NB4 (cell line): Measurements from ENCODE around the gene P2RX5.

ENCODE experiments used
- DNase-seq: peaks from one replicate; pipeline ENCODE4 v3.0.0; 2010; ENCODE audit warnings: low read depth
- H3K4me3 ChIP-seq: one replicate; pipeline ENCODE4 v1.5.1; 2011; ENCODE audit warnings: mild to moderate bottlenecking, low read depth, low read length, moderate library complexity
- MYC ChIP-seq: IDR thresholded peaks from 2 replicates; pipeline ENCODE4 v1.6.1; 2011; ENCODE audit warnings: low read depth, low read length
- POLR2A ChIP-seq: IDR thresholded peaks from 2 replicates; pipeline ENCODE4 v1.6.1; 2011; ENCODE audit warnings: mild to moderate bottlenecking; ENCODE audit not compliant: insufficient read length; ENCODE audit errors: extremely low read depth
- TF ChIP-seq, protein P1 (sequence below): IDR thresholded peaks from one replicate; pipeline ENCODE4 v1.5.1; 2012; ENCODE audit warnings: low read depth, low read length
- TF ChIP-seq, protein P2 (sequence below): IDR thresholded peaks from 2 replicates; pipeline ENCODE4 v1.6.1; 2011; ENCODE audit warnings: low read depth, low read length

Gene P2RX5

DNA sequence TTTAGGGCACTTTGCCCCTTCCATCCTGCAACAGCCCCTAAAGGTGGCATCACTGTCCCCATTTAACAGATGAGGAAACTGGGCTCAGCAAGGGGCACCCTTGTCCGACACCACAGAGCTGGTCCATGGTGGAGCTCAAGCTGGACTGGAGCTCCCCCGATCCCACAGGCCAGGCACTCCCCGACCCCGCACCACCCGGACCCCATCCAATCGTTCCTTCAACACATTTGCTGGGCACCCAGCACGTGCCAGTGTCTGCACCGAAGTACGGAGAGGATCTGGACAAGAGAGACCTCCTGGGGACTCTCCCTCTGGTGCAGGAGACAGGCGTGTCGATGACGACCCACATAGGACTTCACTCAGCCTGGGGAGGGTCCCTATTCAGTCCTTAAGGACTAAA is 13.9 kb downstream of the P2RX5 start:
- no peak overlapping the region for H3K4me3 ChIP-seq
- no peak for DNase-seq
- no peak for TF ChIP-seq MYC
- TF ChIP-seq, protein P1, sequence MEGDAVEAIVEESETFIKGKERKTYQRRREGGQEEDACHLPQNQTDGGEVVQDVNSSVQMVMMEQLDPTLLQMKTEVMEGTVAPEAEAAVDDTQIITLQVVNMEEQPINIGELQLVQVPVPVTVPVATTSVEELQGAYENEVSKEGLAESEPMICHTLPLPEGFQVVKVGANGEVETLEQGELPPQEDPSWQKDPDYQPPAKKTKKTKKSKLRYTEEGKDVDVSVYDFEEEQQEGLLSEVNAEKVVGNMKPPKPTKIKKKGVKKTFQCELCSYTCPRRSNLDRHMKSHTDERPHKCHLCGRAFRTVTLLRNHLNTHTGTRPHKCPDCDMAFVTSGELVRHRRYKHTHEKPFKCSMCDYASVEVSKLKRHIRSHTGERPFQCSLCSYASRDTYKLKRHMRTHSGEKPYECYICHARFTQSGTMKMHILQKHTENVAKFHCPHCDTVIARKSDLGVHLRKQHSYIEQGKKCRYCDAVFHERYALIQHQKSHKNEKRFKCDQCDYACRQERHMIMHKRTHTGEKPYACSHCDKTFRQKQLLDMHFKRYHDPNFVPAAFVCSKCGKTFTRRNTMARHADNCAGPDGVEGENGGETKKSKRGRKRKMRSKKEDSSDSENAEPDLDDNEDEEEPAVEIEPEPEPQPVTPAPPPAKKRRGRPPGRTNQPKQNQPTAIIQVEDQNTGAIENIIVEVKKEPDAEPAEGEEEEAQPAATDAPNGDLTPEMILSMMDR = no peak
- TF ChIP-seq, protein P2, sequence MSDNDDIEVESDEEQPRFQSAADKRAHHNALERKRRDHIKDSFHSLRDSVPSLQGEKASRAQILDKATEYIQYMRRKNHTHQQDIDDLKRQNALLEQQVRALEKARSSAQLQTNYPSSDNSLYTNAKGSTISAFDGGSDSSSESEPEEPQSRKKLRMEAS = no peak
- no peak for TF ChIP-seq POLR2A

DNA sequence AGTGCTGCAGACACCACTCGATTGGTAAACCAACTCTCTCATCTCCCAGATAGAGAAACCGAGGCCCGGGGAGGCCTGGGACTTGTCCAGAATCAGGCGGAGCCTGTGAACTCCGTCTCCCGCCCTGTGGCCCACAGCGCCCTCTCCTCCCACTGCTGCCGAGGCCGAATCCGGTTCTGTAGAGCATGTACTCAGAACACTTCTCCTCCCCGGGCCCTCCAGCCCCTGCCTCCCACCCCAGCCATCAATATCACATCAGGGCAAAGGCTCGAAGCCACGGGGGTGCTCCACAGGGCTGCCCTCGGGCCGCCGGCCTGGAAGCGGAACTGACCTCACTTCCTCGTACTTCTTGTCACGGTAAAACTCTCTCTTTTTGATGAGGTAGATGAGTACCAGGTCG is 14.4 kb downstream of the P2RX5 start:
- no peak for DNase-seq
- TF ChIP-seq, protein P1 = no peak
- TF ChIP-seq, protein P2 = no peak
- TF ChIP-seq POLR2A (no peak), MYC (no peak)

DNA sequence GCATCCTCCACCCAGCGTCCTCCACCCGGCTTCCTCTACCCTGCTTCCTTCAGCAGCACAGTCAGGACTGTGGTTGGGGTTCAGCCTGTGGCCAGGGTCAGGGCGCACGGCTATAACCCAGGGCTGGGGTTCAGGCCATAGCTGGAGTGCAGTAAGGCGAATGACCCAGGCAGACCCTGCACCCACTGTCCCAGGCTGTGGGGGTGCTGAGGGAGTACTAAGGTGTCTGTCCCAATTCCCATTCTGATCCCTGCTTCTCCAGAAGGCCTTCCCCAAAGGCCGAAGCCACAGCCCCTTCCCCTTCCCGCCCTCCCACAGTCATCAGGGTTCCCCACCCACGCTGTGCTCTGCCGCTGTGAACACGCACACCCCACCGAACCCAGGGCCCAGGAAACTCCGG is 14.9 kb downstream of the P2RX5 start:
- DNase-seq = no peak
- TF ChIP-seq, protein P2 = no peak
- TF ChIP-seq, protein P1 = no peak
- TF ChIP-seq MYC = no peak
- TF ChIP-seq POLR2A = no peak

More for the DNA sequence above, 14.4 kb downstream of the P2RX5 start:
- H3K4me3 ChIP-seq = no peak overlapping the region

DNA sequence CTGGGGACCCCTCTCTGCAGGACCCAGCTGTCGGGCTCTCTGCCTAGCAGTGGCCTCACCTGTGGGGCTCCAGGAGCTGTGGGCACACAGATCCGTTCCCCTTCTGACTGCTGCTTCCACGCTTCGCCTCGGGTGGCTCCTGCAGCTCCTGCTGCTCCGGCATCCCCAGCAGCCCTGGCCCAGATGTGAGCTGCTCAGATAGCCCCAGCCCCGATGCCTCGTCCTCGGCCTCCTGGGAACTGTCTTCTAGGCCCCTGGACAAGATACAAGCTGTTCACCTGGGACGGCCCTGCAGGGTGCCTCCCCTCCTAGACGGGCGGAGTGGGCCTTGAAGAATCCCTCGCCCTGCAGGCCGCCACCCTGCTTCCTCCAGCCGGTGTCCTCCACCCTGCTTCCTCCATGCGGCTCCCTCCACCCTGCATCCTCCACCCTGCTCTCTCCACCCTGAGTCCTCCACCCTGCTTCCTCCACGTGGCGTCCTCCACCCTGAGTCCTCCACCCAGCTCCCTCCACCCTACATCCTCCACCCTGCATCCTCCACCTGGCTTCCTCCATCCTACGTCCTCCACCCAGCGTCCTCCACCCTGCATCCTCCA is 16.3 kb downstream of the P2RX5 start:
- DNase-seq = no peak
- H3K4me3 ChIP-seq = no peak overlapping the region
- TF ChIP-seq, protein P2 = no peak
- TF ChIP-seq POLR2A (no peak), MYC (no peak)
- TF ChIP-seq, protein P1 = no peak

More for the DNA sequence above, 14.9 kb downstream of the P2RX5 start:
- no peak overlapping the region for H3K4me3 ChIP-seq

DNA sequence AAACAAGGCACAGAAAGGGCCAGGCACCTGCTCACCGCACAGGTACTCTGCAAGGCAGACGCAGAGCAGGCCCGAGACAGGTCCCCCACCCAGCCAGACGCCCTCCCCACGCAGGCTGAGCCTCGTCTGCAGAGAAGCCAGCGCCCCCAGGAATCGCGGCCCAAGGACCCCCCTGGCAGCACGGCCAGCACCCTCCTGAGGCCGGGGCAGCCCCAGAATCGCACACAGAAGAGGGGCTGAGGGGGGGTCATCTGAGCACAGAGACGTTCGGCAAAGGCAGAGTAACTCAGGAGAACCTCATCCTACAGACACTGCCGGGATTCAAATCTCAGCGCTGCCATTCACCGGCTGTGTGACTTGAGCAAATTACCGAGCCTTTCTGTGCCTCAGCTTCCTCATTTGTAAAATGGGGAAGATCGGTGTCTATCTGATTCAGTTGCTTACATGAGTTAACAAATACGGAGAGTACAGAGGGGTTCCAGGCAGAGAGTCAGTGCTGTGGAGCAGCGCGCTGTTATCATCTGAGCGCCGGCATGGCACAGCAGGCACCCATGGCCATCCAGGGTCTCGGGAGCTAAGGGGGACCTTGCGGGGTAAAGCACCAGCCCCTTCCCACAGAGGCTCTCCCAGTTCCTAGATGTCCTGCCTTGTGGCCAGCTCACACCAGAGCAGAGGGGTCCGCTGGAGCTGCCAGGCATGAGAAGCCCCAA is 17.0 kb downstream of the P2RX5 start:
- no peak overlapping the region for H3K4me3 ChIP-seq
- DNase-seq = no peak
- TF ChIP-seq, protein P1 = no peak
- TF ChIP-seq MYC (no peak), POLR2A (no peak)
- TF ChIP-seq, protein P2 = no peak
